GM20000 (cell line): ENCODE data around the gene TGFBRAP1.
"Not testable (repeated sequence)": the region's sequence is repeated elsewhere in the genome, so short reads cannot be mapped to it uniquely, and the experiment has no call there.

ENCODE experiments used
- DNase-seq: peaks from one replicate; pipeline ENCODE4 v3.0.0; 2012; ENCODE audit warnings: low spot score
- CTCF ChIP-seq: IDR thresholded peaks from 2 replicates; pipeline ENCODE4 v1.5.1; 2012; ENCODE audit warnings: mild to moderate bottlenecking, control low read depth; ENCODE audit errors: extremely low read depth, missing control alignments

TGFBRAP1 gene

GRCh38 chr2:105254531-105255210 lies 74.9 kb downstream of the TGFBRAP1 start:
- DNase-seq = no peak
- no peak for TF ChIP-seq CTCF

- no peak for TF ChIP-seq CTCF
- DNase-seq = no peak
Measured at GRCh38 chr2:105252271-105252670, 77.3 kb downstream of the TGFBRAP1 start.

- DNase-seq = not testable (repeated sequence)
Measured at GRCh38 chr2:105251016-105251648, 78.4 kb downstream of the TGFBRAP1 start.

- DNase-seq = no peak
- TF ChIP-seq CTCF = no peak
Measured at GRCh38 chr2:105249891-105250290, 79.6 kb downstream of the TGFBRAP1 start.

GRCh38 chr2:105249181-105249580 lies 80.4 kb downstream of the TGFBRAP1 start:
- no peak for DNase-seq
- TF ChIP-seq CTCF = no peak

- no peak for DNase-seq
- no peak for TF ChIP-seq CTCF
Measured at GRCh38 chr2:105248316-105249070, 81.0 kb downstream of the TGFBRAP1 start.

- DNase-seq = no peak
- no peak for TF ChIP-seq CTCF
Measured at GRCh38 chr2:105244451-105244850, 85.1 kb downstream of the TGFBRAP1 start.
